ENCODE data around the gene MYG1.

DNA sequence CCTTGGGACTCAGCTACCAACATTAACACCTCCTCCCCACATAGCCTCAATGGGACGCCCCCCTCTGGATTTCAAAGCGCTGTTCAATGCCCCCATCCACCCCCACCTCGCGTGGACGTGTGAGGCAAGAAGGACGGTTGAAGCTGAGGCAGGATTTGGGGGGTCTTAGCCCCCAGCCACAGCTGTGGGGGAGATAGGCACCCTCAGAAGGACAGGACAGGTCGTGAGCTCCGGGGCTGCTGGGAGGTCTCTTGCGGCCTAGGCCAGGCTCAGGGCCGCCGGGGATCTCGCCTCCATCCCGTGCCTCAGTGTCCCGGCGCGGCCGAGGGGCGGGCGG lies 45.0 kb downstream of the MYG1 start:
- TF ChIP-seq CTCF (conservative IDR thresholded peaks at IDR 0.05; ENCODE audit: low read length) (no peak), EZH2phosphoT487 (IDR thresholded peaks at IDR 0.05; ENCODE audit: borderline replicate concordance, low read depth, low read length) (no peak)

Data from OCI-LY7 (cell line).